Measurements from ENCODE around the gene TMEM141.
A peak's percentile ranks its signal among the peaks of the same experiment; 100 is the strongest.

Gene TMEM141

DNA sequence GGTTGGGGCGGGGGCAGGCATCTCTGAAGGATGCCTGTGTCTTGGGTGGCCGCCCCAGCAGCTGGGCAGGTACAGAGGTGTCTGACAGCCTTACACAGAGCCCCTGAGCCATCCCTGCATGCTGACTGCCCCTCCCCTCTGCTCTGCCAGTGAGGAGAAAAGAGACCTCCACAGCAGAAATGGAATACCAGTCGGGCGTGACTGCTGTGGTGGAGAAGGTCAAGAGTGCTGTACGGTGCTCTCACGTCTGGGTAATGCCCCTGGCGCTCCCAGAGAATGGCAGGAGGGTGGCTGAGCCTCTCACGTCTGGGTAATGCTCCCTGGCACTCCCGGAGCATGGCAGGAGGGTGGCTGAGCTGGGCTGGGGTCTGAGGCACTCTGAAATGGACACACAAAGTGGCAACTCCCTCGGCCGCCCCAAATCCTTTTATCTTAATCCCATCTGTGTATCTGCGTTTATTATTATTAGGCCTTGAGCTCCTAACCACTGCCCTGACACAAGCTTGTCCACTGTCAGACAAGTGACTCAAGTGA, 14.1 kb downstream of the TMEM141 start:
- TF ChIP-seq, protein P1, sequence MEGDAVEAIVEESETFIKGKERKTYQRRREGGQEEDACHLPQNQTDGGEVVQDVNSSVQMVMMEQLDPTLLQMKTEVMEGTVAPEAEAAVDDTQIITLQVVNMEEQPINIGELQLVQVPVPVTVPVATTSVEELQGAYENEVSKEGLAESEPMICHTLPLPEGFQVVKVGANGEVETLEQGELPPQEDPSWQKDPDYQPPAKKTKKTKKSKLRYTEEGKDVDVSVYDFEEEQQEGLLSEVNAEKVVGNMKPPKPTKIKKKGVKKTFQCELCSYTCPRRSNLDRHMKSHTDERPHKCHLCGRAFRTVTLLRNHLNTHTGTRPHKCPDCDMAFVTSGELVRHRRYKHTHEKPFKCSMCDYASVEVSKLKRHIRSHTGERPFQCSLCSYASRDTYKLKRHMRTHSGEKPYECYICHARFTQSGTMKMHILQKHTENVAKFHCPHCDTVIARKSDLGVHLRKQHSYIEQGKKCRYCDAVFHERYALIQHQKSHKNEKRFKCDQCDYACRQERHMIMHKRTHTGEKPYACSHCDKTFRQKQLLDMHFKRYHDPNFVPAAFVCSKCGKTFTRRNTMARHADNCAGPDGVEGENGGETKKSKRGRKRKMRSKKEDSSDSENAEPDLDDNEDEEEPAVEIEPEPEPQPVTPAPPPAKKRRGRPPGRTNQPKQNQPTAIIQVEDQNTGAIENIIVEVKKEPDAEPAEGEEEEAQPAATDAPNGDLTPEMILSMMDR (IDR thresholded peaks at IDR 0.05; ENCODE audit: insufficient read depth, low read depth, low read length, missing control alignments), result no peak

DNA sequence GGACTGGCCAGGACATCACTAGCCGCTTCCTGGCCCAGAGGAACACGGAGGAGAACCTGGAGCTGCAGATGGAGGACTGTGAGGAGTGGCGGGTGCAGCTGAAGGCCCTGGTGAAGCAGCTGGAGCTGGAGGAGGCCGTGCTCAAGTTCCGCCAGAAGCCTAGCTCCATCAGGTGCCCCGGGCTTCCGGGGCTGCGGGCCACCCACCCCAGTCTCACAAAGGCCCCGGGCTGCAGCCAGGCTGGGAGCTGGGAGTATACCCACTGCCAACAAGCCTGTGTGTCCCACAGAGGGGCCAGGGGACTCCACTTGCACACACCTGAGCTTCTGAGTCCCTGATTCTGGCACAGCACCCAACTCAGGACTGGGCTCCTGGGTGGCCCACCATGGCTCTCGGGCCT, 14.9 kb downstream of the TMEM141 start:
- TF ChIP-seq, protein P1 (IDR thresholded peaks at IDR 0.05; ENCODE audit: insufficient read depth, low read depth, low read length, missing control alignments), result no peak
- DNase-seq (ENCODE audit: low read depth), result no peak
- no peak overlapping the region for H3K4me3 ChIP-seq (ENCODE audit: low read length)

More for the DNA sequence above, 14.1 kb downstream of the TMEM141 start:
- H3K4me3 ChIP-seq (ENCODE audit: low read length), result no peak overlapping the region
- DNase-seq (ENCODE audit: low read depth), result no peak

DNA sequence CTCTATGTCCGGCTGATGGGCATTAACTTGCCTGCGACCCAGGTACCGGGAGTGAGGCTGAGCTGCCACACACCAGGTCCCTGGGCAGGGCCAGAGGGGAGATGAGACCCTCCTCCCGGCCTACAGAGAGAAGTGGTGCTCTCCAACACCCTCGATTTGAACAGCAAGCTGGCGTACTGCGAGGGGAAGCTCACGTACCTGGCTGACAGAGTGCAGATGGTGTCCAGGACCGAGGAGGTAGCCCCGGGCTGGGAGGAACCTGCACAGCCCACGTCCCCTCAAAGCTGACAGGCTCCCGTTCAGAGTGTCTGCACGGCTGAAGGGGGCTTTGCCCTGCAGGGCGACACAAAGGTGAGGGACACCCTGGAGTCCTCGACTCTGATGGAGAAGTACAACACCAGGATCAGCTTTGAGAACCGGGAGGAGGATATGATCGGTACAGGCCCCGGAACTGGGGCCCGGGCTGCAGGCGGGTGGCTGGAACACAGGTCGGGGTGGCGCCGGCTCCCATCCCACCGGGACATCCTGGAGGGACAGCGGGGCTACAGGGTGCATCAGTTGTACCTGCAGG, 15.6 kb downstream of the TMEM141 start:
- peak overlapping the region; percentile 71 for H3K4me3 ChIP-seq (ENCODE audit: low read length)
- no peak for DNase-seq (ENCODE audit: low read depth)
- TF ChIP-seq, protein P1 (IDR thresholded peaks at IDR 0.05; ENCODE audit: insufficient read depth, low read depth, low read length, missing control alignments), result no peak

DNA sequence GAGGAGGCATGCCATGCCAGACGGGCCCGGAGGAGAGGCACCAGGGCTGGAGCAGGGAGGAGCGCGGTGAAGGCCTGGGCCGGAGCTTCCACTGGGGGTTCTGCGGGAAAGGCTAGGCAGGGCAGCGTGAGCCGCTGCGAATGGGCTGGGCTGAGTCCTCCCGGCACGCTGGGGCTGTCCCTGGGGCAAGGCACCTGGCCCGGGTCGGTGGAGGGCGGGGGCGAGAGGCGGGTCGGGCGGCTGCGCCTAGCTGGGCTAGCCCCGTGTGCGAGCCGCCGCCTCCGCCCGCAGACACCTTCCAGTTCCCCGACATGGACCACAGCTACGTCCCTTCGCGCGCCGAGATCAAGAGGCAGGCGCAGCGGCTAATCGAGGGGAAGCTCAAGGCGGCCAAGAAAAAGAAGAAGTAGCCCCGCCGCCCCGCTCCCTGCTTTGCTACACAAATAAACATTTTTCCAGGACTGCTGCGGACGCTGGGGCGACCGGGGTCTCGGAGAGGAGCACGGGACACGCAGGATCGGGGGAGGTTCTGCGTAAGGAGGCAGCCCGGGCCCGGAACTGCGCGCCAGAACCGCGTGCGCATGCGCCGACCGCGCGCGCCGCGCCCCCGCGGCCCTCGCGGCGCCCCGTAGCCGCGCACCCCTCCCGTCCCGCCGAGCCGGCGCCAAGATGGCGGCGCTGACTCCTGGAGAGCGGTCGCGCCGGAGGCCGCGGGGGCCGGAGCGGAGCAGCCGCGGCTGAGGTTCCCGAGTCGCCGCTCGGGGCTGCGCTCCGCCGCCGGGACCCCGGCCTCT, 16.3 kb downstream of the TMEM141 start, which contains the start of gene RABL6:
Gene RABL6, plus strand, starts transcription at position 668 of the 794 bp plus-strand sequence. CDS start 249 bp downstream, outside the sequence.
- DNase-seq (ENCODE audit: low read depth), result peak; percentile 71
- TF ChIP-seq, protein P1 (IDR thresholded peaks at IDR 0.05; ENCODE audit: insufficient read depth, low read depth, low read length, missing control alignments), result no peak
- H3K4me3 ChIP-seq (ENCODE audit: low read length), result peak within 1 kb of the TSS; percentile 71

DNA sequence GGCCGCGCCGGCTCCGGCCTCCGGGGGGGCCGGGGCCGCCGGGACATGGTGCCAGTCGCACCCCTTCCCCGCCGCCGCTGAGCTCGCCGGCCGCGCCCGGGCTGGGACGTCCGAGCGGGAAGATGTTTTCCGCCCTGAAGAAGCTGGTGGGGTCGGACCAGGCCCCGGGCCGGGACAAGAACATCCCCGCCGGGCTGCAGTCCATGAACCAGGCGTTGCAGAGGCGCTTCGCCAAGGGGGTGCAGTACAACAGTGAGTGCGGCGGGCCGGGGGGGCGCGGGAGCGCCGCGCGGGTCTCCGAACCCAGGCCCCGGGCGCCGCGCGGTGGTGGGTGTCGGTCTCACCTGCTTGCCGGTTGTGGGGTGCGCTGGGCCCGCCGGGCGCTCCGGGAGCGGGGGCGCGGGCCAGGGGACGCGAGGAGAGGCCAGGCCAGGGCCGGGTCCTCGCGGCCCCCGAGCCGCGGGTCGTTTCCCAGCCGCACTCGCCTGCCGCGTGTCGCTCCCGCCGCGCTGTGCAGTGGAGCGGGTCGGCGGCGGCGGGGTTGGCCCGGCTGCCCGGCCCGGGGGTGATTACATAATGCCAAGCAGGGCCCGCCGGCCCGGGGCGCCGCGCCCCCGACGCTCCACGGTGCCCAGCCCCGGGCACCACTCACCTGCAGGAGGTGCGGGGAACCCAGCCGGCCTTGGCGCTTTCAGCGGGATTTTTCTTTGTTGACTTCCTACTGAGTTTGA, 17.1 kb downstream of the TMEM141 start:
- H3K4me3 ChIP-seq (ENCODE audit: low read length), result peak overlapping the region; percentile 71
- no peak for DNase-seq (ENCODE audit: low read depth)
- TF ChIP-seq, protein P1 (IDR thresholded peaks at IDR 0.05; ENCODE audit: insufficient read depth, low read depth, low read length, missing control alignments), result no peak

DNA sequence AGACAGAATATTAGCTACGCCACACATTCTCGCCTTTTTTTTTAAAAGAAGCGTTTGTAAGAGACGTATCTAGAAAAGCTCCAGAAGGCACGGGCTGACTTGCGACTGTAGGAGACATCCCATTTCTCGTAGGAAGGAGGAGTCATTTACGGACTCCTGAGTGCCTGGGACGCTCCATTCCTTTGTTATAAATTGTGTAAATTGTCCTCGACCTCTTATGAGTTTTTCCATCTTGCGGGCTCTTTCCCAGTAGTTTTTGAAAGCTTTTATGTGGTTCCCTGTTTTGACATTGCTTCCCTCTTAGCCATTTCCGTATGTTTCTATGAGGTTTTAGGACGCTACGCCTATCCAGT, 17.6 kb downstream of the TMEM141 start:
- H3K4me3 ChIP-seq (ENCODE audit: low read length), result peak overlapping the region; percentile 71
- peak; percentile 47 for DNase-seq (ENCODE audit: low read depth)
- TF ChIP-seq, protein P1 (IDR thresholded peaks at IDR 0.05; ENCODE audit: insufficient read depth, low read depth, low read length, missing control alignments), result no peak
